Erythroblast (primary cell): Measurements from ENCODE around the gene TMEM116.

Experiments
- GATA1 ChIP-seq: IDR thresholded peaks from 2 replicates; pipeline ENCODE4 v1.6.1; 2011; ENCODE audit warnings: low read depth, mild to moderate bottlenecking, control low read depth, low read length, moderate library complexity
- POLR2A ChIP-seq: IDR thresholded peaks from 2 replicates; pipeline ENCODE4 v1.6.1; 2011; ENCODE audit warnings: mild to moderate bottlenecking, low read length

DNA sequence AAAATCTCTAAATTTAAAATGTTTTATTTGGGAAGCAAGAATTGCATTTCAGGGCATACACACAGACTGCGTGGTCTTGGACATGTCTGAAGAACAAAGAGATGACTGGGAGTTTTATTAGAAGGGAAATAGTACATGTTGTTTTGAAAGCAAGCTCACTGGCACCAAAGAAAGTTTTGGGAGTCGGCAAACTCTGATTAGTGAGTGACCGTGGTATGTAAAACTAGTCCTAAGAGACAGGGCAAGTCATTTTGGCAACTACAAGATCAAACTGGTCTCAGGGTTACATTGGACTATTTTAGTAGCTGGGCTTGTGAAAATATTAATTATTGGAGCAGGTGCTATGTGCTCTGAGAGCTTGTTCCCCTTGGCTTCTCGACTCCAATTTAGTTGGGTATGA is 14.9 kb downstream of the TMEM116 start:
- TF ChIP-seq POLR2A, result no peak
- TF ChIP-seq GATA1, result no peak
